HepG2 (cell line): ENCODE measurements around the gene ESYT1. TPM values are rescaled to one million over a fixed set of nuclear protein-coding genes. Genes with fewer than 3 reads are reported as not detected.

Source experiments
- AGO1 ChIP-seq: fragments of 200-400 bp; formaldehyde crosslinking; IDR thresholded peaks from 2 replicates; pipeline ENCODE4 v1.6.1; 2017; ENCODE audit warnings: mild to moderate bottlenecking, low read depth, low read length, moderate library complexity; ENCODE audit not compliant: poor library complexity, severe bottlenecking
- ARNTL ChIP-seq: sonication (generic); formaldehyde crosslinking; IDR thresholded peaks from 2 replicates; pipeline ENCODE4 v1.4.0; 2020; ENCODE audit warnings: mild to moderate bottlenecking, missing genetic modification reagents
- ETV5 ChIP-seq: IDR thresholded peaks from 2 replicates; pipeline ENCODE4 v1.6.1; 2018; ENCODE audit warnings: missing biosample characterization, missing genetic modification reagents, inconsistent platforms, borderline replicate concordance
- FIP1L1 ChIP-seq: fragments of 200-400 bp; formaldehyde crosslinking; IDR thresholded peaks from 2 replicates; pipeline ENCODE4 v1.6.1; 2018; ENCODE audit warnings: low read depth, mild to moderate bottlenecking, low read length, moderate library complexity, borderline replicate concordance; ENCODE audit not compliant: insufficient read depth
- GTF2F1 ChIP-seq: fragments of 150-350 bp; IDR thresholded peaks from 2 replicates; pipeline ENCODE4 v1.6.1; 2014; ENCODE audit warnings: low read length
- HOXA9 ChIP-seq: sonication (generic); formaldehyde crosslinking; IDR thresholded peaks from 2 replicates; pipeline ENCODE4 v1.8.1; 2022; ENCODE audit warnings: missing genetic modification reagents, mild to moderate bottlenecking, moderate library complexity, borderline replicate concordance
- IKZF1 ChIP-seq: fragments of 450-650 bp; IDR thresholded peaks from 2 replicates; pipeline ENCODE4 v1.7.1; 2016
- IKZF5 ChIP-seq: IDR thresholded peaks from 2 replicates; pipeline ENCODE4 v1.6.1; 2018; ENCODE audit warnings: missing genetic modification reagents, mild to moderate bottlenecking, missing compliant biosample characterization
- IRX3 ChIP-seq: sonication (generic); formaldehyde crosslinking; IDR thresholded peaks from 2 replicates; pipeline ENCODE4 v1.8.1; 2023; ENCODE audit warnings: mild to moderate bottlenecking, low read depth, missing genetic modification reagents, borderline replicate concordance
- KLF13 ChIP-seq: sonication (generic); formaldehyde crosslinking; IDR thresholded peaks from 2 replicates; pipeline ENCODE4 v1.4.0; 2020; ENCODE audit warnings: mild to moderate bottlenecking, missing genetic modification reagents
- MYNN ChIP-seq: sonication (generic); formaldehyde crosslinking; IDR thresholded peaks from 2 replicates; pipeline ENCODE4 v1.4.0; 2020; ENCODE audit warnings: mild to moderate bottlenecking, low read depth, missing genetic modification reagents
- PPARG ChIP-seq: conservative IDR thresholded peaks from 2 replicates; pipeline ENCODE4 v1.6.1; 2016; ENCODE audit warnings: missing biosample characterization, missing genetic modification reagents
- TFDP1 ChIP-seq: IDR thresholded peaks from 2 replicates; pipeline ENCODE4 v1.6.1; 2016; ENCODE audit warnings: missing compliant biosample characterization, missing genetic modification reagents, borderline replicate concordance
- TP53 ChIP-seq: sonication (generic); formaldehyde crosslinking; conservative IDR thresholded peaks from 2 replicates; pipeline ENCODE4 v1.4.0; 2020; ENCODE audit warnings: missing genetic modification reagents
- UBTF ChIP-seq: sonication (generic); formaldehyde crosslinking; IDR thresholded peaks from 2 replicates; pipeline ENCODE4 v1.4.0; 2020; ENCODE audit warnings: mild to moderate bottlenecking, missing genetic modification reagents
- ZBTB2 ChIP-seq: sonication (generic); formaldehyde crosslinking; IDR thresholded peaks from 2 replicates; pipeline ENCODE4 v1.8.0; 2022; ENCODE audit warnings: low read depth, missing genetic modification reagents
- ZNF224 ChIP-seq: sonication (generic); formaldehyde crosslinking; IDR thresholded peaks from 2 replicates; pipeline ENCODE4 v1.5.0; 2020; ENCODE audit warnings: mild to moderate bottlenecking, missing genetic modification reagents
- ZNF350 ChIP-seq: sonication (generic); formaldehyde crosslinking; IDR thresholded peaks from 2 replicates; pipeline ENCODE4 v1.4.0; 2020; ENCODE audit warnings: mild to moderate bottlenecking, low read depth, missing genetic modification reagents, borderline replicate concordance
- ZNF605 ChIP-seq: sonication (generic); formaldehyde crosslinking; IDR thresholded peaks from 2 replicates; pipeline ENCODE4 v1.8.0; 2022; ENCODE audit warnings: mild to moderate bottlenecking, missing genetic modification reagents
- ZNF691 ChIP-seq: sonication (generic); formaldehyde crosslinking; IDR thresholded peaks from 2 replicates; pipeline ENCODE4 v1.4.0; 2020; ENCODE audit warnings: missing genetic modification reagents, low read depth, mild to moderate bottlenecking, borderline replicate concordance
- ZSCAN31 ChIP-seq: sonication (generic); formaldehyde crosslinking; IDR thresholded peaks from 2 replicates; pipeline ENCODE4 v1.5.0; 2020; ENCODE audit warnings: low read depth, mild to moderate bottlenecking, missing genetic modification reagents
- polyA plus RNA-seq, 8 experiments: library from polyadenylated mRNA; depleted of rRNA in 3 of 8; stranded (reverse) in 7 of 8; unstranded in 1 of 8; fragments of >200 nt; fragmentation: Illumina TruSeq in 4 of 8; extraction: Trizol in 4 of 8; gene quantifications; 2 replicates each; pipeline versions ENCODE4 v1.2.1 to v1.2.3, GENCODE V29; 2011 to 2016; ENCODE audit warnings: low read depth in 4 of 8, missing spikeins in 1 of 8, mixed read lengths in 1 of 8; ENCODE audit not compliant: insufficient read depth in 1 of 8
- total RNA-seq, 5 experiments: library from RNA; depleted of rRNA; stranded (reverse); fragments of >200 nt; fragmentation: Illumina TruSeq; extraction: Trizol; gene quantifications; 2 replicates each; pipeline ENCODE4 v1.2.3, GENCODE V29; 2016; ENCODE audit warnings: low read depth in 1 of 5

ESYT1 gene
- total and polyA plus RNA-seq, 2 of the 13 experiments (the other 11 are each of a cell fraction or from before 2014, with no cell fraction given) = 66.9 to 71.0 TPM

- TF ChIP-seq UBTF (CRISPR knock-in tag) = peak; percentile 81
- no peak for TF ChIP-seq FIP1L1
- 0 out of 2 replicates have a peak, but pooled peaks have one; percentile 51 for TF ChIP-seq HOXA9 (CRISPR knock-in tag)
- TF ChIP-seq ZSCAN31 (CRISPR knock-in tag) = peak; percentile 96
- no peak for TF ChIP-seq GTF2F1
- TF ChIP-seq ZNF691 = peak; percentile 97
- TF ChIP-seq IKZF5 (CRISPR knock-in tag) = peak; percentile 99
- TF ChIP-seq ZNF605 (CRISPR knock-in tag) = peak; percentile 78
- TF ChIP-seq IRX3 (CRISPR knock-in tag) = peak; percentile 53; the same call in 1 of the 2 replicates
- TF ChIP-seq KLF13 (CRISPR knock-in tag) = no peak
- no peak for TF ChIP-seq IKZF1
- peak; percentile 79 for TF ChIP-seq TFDP1 (CRISPR knock-in tag)
- no peak for TF ChIP-seq ZNF224
- TF ChIP-seq AGO1 = no peak
- TF ChIP-seq PPARG (CRISPR knock-in tag) = peak; percentile 95
- TF ChIP-seq ARNTL (CRISPR knock-in tag) = peak; percentile 98
- 0 out of 2 replicates have a peak, but pooled peaks have one; percentile 58 for TF ChIP-seq TP53
- 0 out of 2 replicates have a peak, but pooled peaks have one; percentile 30 for TF ChIP-seq MYNN
- peak; percentile 99 for TF ChIP-seq ETV5
- peak; percentile 92 for TF ChIP-seq ZNF350 (CRISPR knock-in tag)
- peak; percentile 74 for TF ChIP-seq ZBTB2 (CRISPR knock-in tag)
Measured at GRCh38 chr12:56081393-56082347, 46.4 kb upstream of the ESYT1 start (continued).
